ENCODE results near the gene SHTN1. TPM values are rescaled to one million over a fixed set of nuclear protein-coding genes. Genes with fewer than 3 reads are reported as not detected.

SHTN1 gene
- total RNA-seq, 1 experiment from 2014 or later, result not detected

DNA sequence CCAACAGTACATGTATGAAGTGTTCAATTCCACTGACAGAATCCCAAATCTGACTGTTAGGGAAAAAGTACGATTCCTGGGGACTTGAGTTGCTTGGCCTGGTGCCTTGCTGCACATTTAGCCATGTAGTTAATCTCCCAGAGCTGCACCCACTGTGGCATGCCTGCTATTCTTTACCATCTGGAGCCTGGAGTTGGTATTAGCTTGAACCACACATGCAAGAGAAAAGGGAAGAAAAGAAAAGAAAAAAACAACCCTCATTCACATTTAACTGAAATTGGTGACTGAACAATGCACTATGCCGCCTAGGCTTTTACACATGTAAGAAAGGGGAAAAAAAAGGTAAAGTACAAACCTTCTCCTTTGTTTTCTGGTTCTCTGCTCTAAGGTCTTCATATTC is 26.1 kb downstream of the SHTN1 start:
- Histone ChIP-seq H4K20me1 (ENCODE audit: insufficient read depth, low read depth, low read length) (no peaks in the 10 kb centered on the region), H3K4me1 (ENCODE audit: low read length) (no peaks in the 10 kb centered on the region), H3K9me3 (ENCODE audit: low read length) (no peaks in the 10 kb centered on the region)

GRCh38 chr10:116974456-116975005 is 30.5 kb downstream of the SHTN1 start:
- no peaks in the 10 kb centered on the region for H3K27me3 ChIP-seq (ENCODE audit: low read length)
- no peaks in the 10 kb centered on the region for H3K36me3 ChIP-seq (ENCODE audit: insufficient read depth, low read length)
- no peak overlapping the region for H2AFZ ChIP-seq (ENCODE audit: low read length)
- DNase-seq, result no peak
- no peaks in the 10 kb centered on the region for H3K79me2 ChIP-seq (ENCODE audit: low read length)
- H3K9me3 ChIP-seq (ENCODE audit: low read length), result no peaks in the 10 kb centered on the region
- H3K4me1 ChIP-seq (ENCODE audit: low read length), result no peaks in the 10 kb centered on the region
- H3K9ac ChIP-seq (ENCODE audit: low read length), result no peak overlapping the region
- H3K4me3 ChIP-seq (ENCODE audit: low read length), result no peak overlapping the region
- no peaks in the 10 kb centered on the region for H3K9me2 ChIP-seq (replicated peaks; ENCODE audit: insufficient read depth, low read length)
- H4K20me1 ChIP-seq (ENCODE audit: insufficient read depth, low read depth, low read length), result no peaks in the 10 kb centered on the region
- H3K4me2 ChIP-seq (ENCODE audit: low read depth, low read length, poor library complexity, severe bottlenecking), result no peak overlapping the region
- no peak overlapping the region for H3K27ac ChIP-seq (ENCODE audit: low read length)

More for the DNA sequence above, 26.1 kb downstream of the SHTN1 start:
- H3K4me3 ChIP-seq (ENCODE audit: low read length), result no peak overlapping the region
- no peaks in the 10 kb centered on the region for H3K9me2 ChIP-seq (replicated peaks; ENCODE audit: insufficient read depth, low read length)
- H3K27ac ChIP-seq (ENCODE audit: low read length), result no peak overlapping the region
- H3K27me3 ChIP-seq (ENCODE audit: low read length), result no peaks in the 10 kb centered on the region
- H3K9ac ChIP-seq (ENCODE audit: low read length), result no peak overlapping the region
- H3K79me2 ChIP-seq (ENCODE audit: low read length), result no peaks in the 10 kb centered on the region
- no peak overlapping the region for H2AFZ ChIP-seq (ENCODE audit: low read length)
- no peak overlapping the region for H3K4me2 ChIP-seq (ENCODE audit: low read depth, low read length, poor library complexity, severe bottlenecking)
- H3K36me3 ChIP-seq (ENCODE audit: insufficient read depth, low read length), result no peaks in the 10 kb centered on the region
- no peak for DNase-seq

DNA sequence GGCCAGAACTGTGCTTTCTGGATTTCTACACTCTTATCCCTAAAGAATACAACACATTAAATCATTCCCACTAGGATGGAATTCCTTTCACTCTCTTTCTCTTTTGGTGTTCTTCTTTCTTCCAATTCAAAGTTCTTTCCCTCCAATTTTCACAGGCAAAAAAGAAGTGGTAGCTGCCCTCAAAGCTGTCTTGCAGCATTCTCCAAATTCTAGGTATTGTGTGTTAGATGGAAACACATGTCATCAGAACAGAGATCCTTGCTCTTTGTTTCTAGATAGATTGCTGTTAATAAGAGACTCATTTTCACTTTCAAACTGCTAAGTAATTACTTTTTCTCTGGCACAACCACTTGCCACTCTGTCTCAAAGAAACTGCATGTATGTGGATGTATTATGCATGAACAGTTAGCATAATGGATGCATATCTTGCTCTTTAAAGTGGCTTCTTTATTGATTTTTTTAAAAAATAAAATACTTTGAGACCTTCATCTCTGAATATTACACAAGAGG is 31.0 kb downstream of the SHTN1 start:
- Histone ChIP-seq H3K4me2 (ENCODE audit: low read depth, low read length, poor library complexity, severe bottlenecking) (no peak overlapping the region), H3K9me3 (ENCODE audit: low read length) (no peaks in the 10 kb centered on the region), H2AFZ (ENCODE audit: low read length) (no peak overlapping the region), H3K79me2 (ENCODE audit: low read length) (no peaks in the 10 kb centered on the region), H3K9me2 (replicated peaks; ENCODE audit: insufficient read depth, low read length) (no peaks in the 10 kb centered on the region), H3K27ac (ENCODE audit: low read length) (no peak overlapping the region), H3K9ac (ENCODE audit: low read length) (no peak overlapping the region), H4K20me1 (ENCODE audit: insufficient read depth, low read depth, low read length) (no peaks in the 10 kb centered on the region), H3K4me3 (ENCODE audit: low read length) (no peak overlapping the region), H3K27me3 (ENCODE audit: low read length) (no peaks in the 10 kb centered on the region), H3K36me3 (ENCODE audit: insufficient read depth, low read length) (no peaks in the 10 kb centered on the region), H3K4me1 (ENCODE audit: low read length) (no peaks in the 10 kb centered on the region)
- no peak for DNase-seq

DNA sequence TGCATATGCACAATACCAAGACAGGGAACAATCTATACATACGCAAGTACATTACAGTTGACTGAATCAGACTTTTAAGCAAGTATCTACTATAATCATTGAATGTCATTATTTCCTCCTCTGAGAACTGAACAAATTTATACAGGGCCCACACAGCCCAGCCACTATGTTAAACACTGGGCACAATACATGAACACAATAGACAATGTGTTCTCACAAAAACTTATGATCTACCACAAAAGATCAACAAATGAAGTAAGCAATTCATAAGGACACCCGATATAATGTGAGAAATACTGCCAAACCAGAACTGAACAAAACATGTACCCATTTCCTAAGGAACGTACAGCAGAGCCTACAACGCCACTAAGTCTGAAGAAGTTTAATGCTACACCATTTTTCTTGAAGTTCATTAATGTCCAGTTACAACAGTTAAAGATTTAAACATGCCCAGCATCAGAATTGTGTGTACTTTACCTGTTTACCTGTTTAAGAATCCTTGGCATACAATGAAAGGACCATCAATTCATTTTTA is 31.5 kb downstream of the SHTN1 start:
- Histone ChIP-seq H2AFZ (ENCODE audit: low read length) (no peak overlapping the region), H3K27me3 (ENCODE audit: low read length) (no peaks in the 10 kb centered on the region), H4K20me1 (ENCODE audit: insufficient read depth, low read depth, low read length) (no peaks in the 10 kb centered on the region), H3K9me3 (ENCODE audit: low read length) (no peaks in the 10 kb centered on the region), H3K4me3 (ENCODE audit: low read length) (no peak overlapping the region), H3K79me2 (ENCODE audit: low read length) (no peaks in the 10 kb centered on the region), H3K9ac (ENCODE audit: low read length) (no peak overlapping the region), H3K36me3 (ENCODE audit: insufficient read depth, low read length) (no peaks in the 10 kb centered on the region), H3K27ac (ENCODE audit: low read length) (no peak overlapping the region), H3K9me2 (replicated peaks; ENCODE audit: insufficient read depth, low read length) (no peaks in the 10 kb centered on the region), H3K4me1 (ENCODE audit: low read length) (no peaks in the 10 kb centered on the region), H3K4me2 (ENCODE audit: low read depth, low read length, poor library complexity, severe bottlenecking) (no peak overlapping the region)
- DNase-seq, result no peak

- Histone ChIP-seq H3K27ac (ENCODE audit: low read length) (no peak overlapping the region), H3K27me3 (ENCODE audit: low read length) (no peaks in the 10 kb centered on the region), H4K20me1 (ENCODE audit: insufficient read depth, low read depth, low read length) (no peaks in the 10 kb centered on the region), H2AFZ (ENCODE audit: low read length) (no peak overlapping the region), H3K9me2 (replicated peaks; ENCODE audit: insufficient read depth, low read length) (no peaks in the 10 kb centered on the region), H3K36me3 (ENCODE audit: insufficient read depth, low read length) (no peaks in the 10 kb centered on the region), H3K9me3 (ENCODE audit: low read length) (no peaks in the 10 kb centered on the region), H3K79me2 (ENCODE audit: low read length) (no peaks in the 10 kb centered on the region), H3K9ac (ENCODE audit: low read length) (no peak overlapping the region), H3K4me1 (ENCODE audit: low read length) (no peaks in the 10 kb centered on the region), H3K4me3 (ENCODE audit: low read length) (no peak overlapping the region), H3K4me2 (ENCODE audit: low read depth, low read length, poor library complexity, severe bottlenecking) (no peak overlapping the region)
- no peak for DNase-seq
Observed at GRCh38 chr10:116972131-116972530, 32.9 kb downstream of the SHTN1 start.

DNA sequence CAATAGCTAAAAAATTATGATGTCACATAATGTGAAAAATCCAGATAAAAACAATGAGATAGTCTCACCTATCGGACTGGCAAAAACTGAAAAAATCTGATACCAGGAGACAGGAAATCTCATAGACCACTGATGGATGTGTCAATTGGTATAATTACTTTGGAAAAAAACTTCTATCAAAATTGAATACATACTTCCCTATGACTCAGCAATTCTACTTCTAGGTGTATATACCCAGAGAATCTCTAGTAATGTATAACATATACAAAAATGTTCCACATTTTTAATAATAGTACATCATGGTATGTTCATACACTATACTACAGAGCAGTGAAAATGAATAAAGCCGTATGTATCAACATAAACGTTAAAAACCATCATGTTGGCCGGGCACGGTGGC is 34.9 kb downstream of the SHTN1 start:
- Histone ChIP-seq H4K20me1 (ENCODE audit: insufficient read depth, low read depth, low read length) (no peaks in the 10 kb centered on the region), H2AFZ (ENCODE audit: low read length) (no peak overlapping the region), H3K27me3 (ENCODE audit: low read length) (no peaks in the 10 kb centered on the region), H3K4me1 (ENCODE audit: low read length) (no peaks in the 10 kb centered on the region), H3K36me3 (ENCODE audit: insufficient read depth, low read length) (no peaks in the 10 kb centered on the region), H3K9me2 (replicated peaks; ENCODE audit: insufficient read depth, low read length) (no peaks in the 10 kb centered on the region), H3K27ac (ENCODE audit: low read length) (no peak overlapping the region), H3K4me2 (ENCODE audit: low read depth, low read length, poor library complexity, severe bottlenecking) (no peak overlapping the region), H3K9ac (ENCODE audit: low read length) (no peak overlapping the region), H3K4me3 (ENCODE audit: low read length) (no peak overlapping the region), H3K9me3 (ENCODE audit: low read length) (no peaks in the 10 kb centered on the region), H3K79me2 (ENCODE audit: low read length) (no peaks in the 10 kb centered on the region)
- DNase-seq, result no peak

DNA sequence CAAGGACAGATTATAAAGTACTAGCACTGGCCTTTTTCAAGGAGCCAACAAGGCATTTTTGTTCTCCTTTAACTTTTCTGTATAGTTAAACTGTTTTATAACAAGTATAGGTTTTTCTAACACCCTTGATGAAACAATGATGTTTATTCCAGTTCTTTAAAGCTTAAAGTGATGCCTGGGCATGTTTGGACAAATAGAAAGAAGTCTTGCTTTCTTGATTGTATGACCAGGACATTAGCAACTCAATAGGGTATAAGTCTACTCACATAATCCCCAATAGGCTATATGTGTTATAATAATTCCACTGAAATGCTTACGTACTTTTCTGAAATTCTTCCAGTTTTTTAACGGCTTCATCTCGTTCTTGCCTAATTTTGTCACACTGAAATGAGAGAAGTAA is 36.7 kb downstream of the SHTN1 start:
- no peaks in the 10 kb centered on the region for H3K4me1 ChIP-seq (ENCODE audit: low read length)
- no peaks in the 10 kb centered on the region for H4K20me1 ChIP-seq (ENCODE audit: insufficient read depth, low read depth, low read length)
- no peak for DNase-seq
- no peak overlapping the region for H3K27ac ChIP-seq (ENCODE audit: low read length)
- H3K9me3 ChIP-seq (ENCODE audit: low read length), result no peaks in the 10 kb centered on the region
- H3K4me3 ChIP-seq (ENCODE audit: low read length), result no peak overlapping the region
- H3K79me2 ChIP-seq (ENCODE audit: low read length), result no peaks in the 10 kb centered on the region
- H3K9me2 ChIP-seq (replicated peaks; ENCODE audit: insufficient read depth, low read length), result no peaks in the 10 kb centered on the region
- no peak overlapping the region for H2AFZ ChIP-seq (ENCODE audit: low read length)
- no peaks in the 10 kb centered on the region for H3K36me3 ChIP-seq (ENCODE audit: insufficient read depth, low read length)
- H3K9ac ChIP-seq (ENCODE audit: low read length), result no peak overlapping the region
- H3K4me2 ChIP-seq (ENCODE audit: low read depth, low read length, poor library complexity, severe bottlenecking), result no peak overlapping the region
- H3K27me3 ChIP-seq (ENCODE audit: low read length), result no peaks in the 10 kb centered on the region

DNA sequence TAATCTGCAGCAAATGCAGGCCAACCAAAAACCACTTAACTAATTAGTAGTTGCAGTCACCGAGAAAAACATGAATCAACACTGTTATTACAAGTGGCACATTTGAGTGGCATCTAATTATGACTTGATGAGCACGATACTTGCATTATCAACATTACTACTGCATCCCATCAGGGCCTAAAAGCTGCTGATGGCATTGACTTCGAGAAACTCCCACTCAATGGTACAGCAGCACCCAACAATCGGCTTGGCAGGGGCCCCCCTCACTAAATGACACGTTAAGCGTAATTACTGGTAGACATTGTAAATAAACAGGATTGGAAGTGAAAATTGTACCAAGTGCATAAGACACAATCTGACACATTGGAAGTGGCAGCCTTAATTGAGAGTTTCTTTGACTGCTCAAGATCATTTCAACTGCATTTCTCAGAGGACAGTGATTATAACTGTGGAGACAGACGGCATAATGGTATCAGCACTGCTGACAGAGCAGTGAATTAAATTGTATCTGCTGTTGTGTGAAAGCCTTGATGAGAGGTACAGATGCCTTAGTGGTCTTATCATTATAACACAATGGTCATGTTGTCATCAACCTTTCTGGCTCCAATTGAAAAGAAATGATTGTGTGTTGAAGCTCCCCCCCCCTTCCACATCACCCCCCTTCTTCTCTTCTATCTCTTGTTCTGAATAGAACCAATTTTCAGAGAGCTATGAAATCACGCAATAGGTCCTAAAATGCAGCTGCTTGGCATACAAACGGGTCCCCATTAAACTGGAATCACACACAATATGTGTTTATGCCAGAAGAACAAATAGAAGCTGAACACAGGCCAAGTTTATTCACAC is 43.4 kb downstream of the SHTN1 start:
- H3K9ac ChIP-seq (ENCODE audit: low read length), result no peak overlapping the region
- no peaks in the 10 kb centered on the region for H3K9me2 ChIP-seq (replicated peaks; ENCODE audit: insufficient read depth, low read length)
- no peaks in the 10 kb centered on the region for H3K36me3 ChIP-seq (ENCODE audit: insufficient read depth, low read length)
- DNase-seq, result no peak
- no peaks in the 10 kb centered on the region for H3K4me1 ChIP-seq (ENCODE audit: low read length)
- H3K79me2 ChIP-seq (ENCODE audit: low read length), result no peaks in the 10 kb centered on the region
- no peaks in the 10 kb centered on the region for H4K20me1 ChIP-seq (ENCODE audit: insufficient read depth, low read depth, low read length)
- H2AFZ ChIP-seq (ENCODE audit: low read length), result no peak overlapping the region
- H3K4me2 ChIP-seq (ENCODE audit: low read depth, low read length, poor library complexity, severe bottlenecking), result no peak overlapping the region
- no peak overlapping the region for H3K4me3 ChIP-seq (ENCODE audit: low read length)
- H3K9me3 ChIP-seq (ENCODE audit: low read length), result no peaks in the 10 kb centered on the region
- H3K27ac ChIP-seq (ENCODE audit: low read length), result no peak overlapping the region
- no peaks in the 10 kb centered on the region for H3K27me3 ChIP-seq (ENCODE audit: low read length)
